SIG-M5 treated with dmso at 0.1 percent for 504 hours (cell line): ENCODE data around the gene SIGLEC12.
A peak's percentile ranks its signal among the peaks of the same experiment; 100 is the strongest.

Source experiments
- DNase-seq: peaks from one replicate; lab custom pipeline; 2025; ENCODE audit not compliant: unreplicated experiment; lab: John Stamatoyannopoulos, UW

The SIGLEC12 gene

DNA sequence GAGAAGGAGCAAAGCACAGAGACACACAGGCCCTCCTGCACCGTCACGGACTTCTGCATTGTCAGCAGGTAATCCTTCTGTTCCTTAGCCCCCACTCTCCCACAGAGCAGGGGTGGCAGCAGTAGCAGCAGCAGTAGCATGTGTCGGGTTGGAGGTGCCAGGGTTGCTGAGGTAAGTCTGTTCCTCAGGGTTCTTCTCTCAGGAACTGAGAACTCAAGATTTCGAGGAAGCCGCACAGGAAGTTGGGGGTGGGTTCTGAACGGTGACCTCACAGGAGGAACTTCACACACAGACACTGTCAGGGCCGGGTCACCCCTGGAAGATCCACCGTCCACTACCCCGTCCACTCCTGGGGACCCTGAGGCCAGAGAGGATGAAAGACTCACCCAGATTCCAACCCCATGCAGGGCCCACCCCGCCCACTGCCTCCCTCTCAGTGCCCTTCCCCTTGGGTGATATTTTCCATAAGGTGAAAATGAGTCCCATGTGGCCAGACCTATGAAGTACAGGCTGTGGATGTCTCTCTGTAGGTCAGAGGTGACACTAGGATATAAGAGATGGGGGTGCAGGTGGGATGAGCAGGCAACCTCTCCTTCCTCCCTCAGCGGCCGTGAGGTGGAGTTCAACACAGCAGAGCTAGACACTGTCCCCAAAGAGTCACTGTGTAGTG lies at the start of gene SIGLEC12:
Gene SIGLEC12 (minus strand): TSS at position 207 of the 670 bp plus-strand sequence. CDS start 67 bp downstream, at position 140.
- DNase-seq = no peak

DNA sequence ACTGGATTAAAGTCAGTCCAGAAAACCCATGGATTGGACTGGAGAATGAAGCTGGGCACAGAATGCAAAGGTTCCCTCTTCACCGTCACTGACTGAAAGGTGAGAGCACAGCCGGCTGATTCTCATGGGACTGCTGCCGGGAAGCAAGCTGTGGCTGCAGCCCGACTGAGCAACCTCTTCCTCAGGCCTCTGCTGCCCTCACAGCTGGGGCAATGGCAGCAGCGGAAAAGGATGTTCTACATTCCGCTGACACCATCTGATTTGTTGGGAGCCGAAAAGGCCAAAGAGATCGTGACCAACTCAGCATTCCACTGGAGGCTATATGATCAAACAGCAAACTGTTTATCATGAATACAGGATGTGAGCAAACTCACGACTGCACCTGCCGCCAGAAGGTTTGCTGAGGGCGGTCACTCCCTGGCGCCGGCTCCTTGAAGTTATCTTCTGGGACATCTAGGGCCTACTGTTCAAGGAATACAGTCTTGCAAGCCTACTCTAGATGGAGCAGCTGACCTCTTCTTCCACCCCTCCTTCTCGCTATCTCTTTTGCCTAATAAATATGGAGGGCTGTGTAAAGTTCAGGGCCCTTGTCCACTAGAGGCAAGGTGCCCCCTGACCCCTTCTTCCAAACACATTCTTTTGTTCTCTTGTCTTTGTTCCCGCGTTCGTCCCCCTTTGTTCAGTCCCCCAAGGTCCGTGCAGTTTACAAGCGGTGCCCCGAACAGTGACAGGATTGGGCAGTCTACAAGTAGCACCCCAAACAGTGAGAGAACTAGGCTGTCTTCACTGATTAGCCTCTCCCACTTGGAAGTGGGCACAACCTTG lies 49.5 kb upstream of the SIGLEC12 start:
- DNase-seq = no peak

DNA sequence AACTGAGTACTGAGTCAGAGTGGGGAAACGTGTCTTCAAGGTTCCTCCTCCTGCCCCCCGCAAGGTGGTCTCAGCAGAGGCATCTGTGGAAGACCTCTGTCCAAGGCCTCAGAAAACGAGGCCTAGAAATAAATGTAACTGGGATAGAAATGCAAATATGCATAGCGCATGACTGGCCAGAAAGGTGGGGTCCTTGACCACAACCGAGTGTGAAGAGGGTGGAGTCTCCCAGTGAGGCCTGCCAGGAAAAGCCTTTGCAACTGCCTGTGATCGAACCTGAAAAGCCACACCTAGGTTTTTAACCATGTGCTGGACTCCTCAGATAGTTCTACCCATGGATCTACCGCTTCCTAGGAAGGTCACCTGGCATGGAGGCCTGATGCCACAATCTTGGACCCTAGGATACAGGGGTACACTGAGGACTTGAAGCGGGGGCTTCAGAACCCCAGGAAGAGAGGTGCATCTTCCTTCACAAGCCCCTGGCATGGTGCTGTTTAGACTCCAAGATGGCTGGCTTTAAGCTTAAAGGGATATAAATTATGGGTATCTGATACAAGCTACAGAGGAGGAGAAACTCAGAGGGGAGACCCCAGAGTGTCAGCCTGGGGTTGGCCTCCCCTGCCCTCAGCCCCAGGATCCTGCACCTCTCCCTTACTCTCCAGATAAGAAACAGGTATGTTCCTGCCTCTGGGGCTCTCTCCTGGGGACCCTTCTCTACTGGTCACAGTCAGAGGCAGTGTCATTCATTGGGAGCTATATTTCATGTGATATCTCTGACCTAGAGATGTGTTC lies 48.1 kb upstream of the SIGLEC12 start:
- DNase-seq = no peak

- DNase-seq = no peak
Observed at GRCh38 chr19:51548891-51549305, 47.3 kb upstream of the SIGLEC12 start.

DNA sequence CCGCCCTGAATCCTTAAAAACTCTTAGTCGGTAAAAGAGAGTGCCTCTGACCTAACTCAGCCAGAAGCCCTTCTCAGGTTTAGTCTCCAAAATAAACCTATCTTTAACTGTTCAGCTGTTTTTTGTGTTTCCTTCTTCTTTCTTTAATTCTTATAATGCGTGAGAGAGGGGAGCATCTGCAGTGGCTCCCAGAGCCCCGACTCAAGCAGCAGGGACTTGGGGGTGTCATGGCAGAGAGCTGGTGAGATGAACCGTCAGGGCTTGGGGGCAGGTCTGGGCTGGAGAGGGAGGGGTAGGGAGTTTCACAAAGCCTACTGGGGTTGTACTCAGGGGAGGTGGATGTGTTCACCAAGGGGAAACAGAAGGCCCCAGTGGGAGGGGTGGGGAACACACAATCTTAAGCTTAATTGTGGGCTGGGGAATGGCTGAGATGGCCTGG lies 46.6 kb upstream of the SIGLEC12 start:
- DNase-seq = no peak

DNA sequence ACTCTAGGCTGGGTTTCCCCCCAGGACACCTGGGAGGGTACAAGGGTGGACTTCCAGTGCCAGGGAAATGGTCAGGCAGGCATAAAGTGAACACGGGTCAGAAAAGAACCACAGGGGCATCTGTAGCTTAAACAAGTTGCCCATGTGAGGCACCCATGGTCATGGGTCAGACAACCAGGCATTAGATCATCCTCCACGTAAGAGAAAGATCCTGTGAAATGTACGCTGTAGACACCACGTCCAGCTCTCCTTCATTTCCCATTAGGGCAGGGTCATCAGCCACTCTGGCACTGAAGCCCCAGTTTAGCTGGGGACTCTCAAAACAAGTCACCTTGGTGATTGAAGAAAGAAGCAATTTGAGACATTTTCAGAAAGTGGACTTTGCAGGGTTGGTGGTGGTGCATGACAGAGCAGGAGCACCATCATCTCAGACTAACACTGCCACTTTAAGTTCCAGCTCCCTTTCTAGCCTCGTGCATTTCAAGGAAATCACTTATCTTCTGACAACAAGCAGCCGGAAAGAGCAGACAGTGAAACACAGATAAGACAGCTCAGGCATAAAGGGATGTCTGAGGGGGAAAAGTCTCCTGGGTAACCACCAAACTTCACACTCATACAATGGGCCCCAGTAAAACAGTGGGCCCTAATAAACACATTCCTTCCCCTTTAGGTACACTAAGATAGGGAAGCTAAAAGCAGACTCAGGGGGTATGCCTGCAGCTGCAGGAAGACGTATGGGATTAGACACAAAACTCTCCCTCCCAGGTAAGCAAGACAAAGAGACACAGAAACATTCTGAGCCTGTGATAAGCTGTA lies 46.0 kb upstream of the SIGLEC12 start:
- DNase-seq = no peak

GRCh38 chr19:51546650-51547396 lies 45.2 kb upstream of the SIGLEC12 start:
- peak; percentile 84 for DNase-seq

GRCh38 chr19:51546107-51546649 lies 44.6 kb upstream of the SIGLEC12 start:
- no peak for DNase-seq

DNA sequence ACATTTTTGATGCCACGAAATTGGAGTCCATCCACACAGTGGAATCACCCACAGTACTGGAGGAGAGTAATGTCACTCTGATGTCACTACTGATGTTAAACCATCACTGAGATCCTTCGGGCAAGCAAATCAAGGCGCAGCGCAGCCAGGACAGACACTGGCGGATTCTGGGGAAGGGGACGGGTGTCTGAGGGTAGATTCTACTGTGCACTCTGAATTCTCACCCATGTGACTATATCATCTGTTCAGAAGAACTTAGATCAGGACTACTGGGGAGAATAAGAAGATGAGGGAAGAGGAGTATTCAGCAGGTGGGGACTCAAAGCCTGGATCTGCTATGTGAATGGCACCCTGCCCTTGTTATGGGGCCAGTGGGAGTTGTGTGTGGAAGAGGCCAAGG lies 42.4 kb upstream of the SIGLEC12 start:
- no peak for DNase-seq

DNA sequence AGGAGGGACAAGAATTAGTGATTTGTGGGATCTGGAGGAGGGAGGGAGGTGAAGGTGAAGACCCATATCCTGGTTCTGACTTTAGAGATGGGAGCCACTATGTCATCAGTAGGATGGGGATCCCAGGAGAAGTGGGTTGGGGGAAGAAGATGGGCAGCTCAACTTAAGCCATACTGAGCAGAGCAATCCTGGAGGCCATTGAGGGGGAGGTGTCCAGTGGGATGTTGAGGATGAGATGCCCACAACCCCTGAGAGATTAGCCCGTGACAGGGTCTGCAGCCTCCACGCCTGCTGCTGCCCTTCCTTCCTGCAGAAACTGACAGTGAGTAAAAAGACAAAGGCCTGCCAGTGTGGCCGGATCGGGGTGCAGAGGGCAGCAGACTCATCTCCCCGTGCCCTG lies 41.1 kb upstream of the SIGLEC12 start:
- DNase-seq = no peak

DNA sequence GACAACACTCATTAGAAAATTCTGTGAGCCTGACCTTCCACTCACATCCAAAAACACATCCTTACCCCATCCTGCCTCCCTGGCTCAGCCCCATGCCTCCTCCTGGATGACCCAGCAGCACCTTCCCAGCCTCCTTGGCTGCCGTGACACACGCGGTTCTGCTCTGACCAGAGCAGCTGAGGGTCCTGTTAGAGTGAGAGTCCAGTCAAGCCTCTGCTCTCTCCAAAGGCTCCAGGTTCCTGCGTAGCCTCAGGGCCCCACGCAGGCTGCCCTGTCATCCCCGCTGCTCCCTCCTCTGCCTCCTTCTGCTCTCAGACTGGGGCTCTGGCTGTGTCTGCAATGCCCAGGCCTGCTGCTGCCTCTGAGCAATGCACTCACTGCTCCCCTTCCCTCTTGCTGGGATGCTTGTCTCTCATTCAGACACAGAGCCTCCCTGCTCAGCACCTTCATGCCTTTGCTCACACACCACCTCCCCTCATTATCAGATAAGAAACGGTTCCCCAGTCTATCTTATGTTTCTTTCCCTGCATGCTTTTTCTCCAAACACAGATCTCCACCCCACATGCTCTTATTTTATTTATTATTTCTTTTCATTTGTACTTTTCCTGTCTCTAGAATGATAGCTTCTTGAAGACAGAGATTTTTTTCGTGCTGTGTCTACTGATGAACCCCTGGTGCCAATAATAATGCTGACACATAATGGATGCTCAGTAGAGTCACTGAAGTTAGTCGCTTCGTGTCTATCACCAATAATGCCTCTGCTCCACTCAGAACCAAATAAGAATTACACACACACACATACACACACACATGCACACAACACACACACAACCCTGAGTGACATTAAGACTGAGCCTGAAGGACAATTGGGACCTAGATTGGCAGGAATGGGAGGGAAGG lies 40.1 kb upstream of the SIGLEC12 start:
- no peak for DNase-seq

DNA sequence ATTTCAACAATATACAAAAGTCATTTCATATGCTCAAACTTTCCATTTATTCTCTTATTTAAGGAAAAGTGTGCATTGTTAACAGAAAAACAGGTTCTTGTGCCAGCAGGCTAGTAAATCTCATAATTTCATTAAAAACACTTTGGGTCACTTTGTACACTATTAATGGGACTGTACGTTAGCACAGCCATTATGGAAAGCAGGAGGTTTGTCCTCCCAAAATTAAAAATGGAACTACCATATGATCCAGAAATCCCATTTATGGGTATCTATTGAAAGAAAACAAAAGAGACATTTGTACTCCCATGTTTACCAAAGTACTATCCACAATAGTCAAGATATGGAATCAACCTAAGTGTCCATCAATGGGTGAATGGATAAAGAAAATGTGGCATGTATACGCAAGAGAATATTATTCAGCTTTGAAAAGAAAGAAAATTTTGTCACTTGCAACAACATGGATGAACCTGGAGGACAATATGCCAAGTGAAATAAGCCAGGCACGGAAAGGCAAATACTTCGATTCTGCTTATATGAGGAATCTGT lies 38.3 kb upstream of the SIGLEC12 start:
- DNase-seq = no peak

- no peak for DNase-seq
Observed at GRCh38 chr19:51535535-51535934, 33.9 kb upstream of the SIGLEC12 start.

GRCh38 chr19:51531349-51532315 lies 30.0 kb upstream of the SIGLEC12 start, which contains the start of gene SIGLEC6:
Gene SIGLEC6 (minus strand): TSS chr19:51531670. CDS start chr19:51531648, 22 bp downstream.
- peak; percentile 75 for DNase-seq

GRCh38 chr19:51530616-51531015 lies 29.0 kb upstream of the SIGLEC12 start:
- DNase-seq = no peak

DNA sequence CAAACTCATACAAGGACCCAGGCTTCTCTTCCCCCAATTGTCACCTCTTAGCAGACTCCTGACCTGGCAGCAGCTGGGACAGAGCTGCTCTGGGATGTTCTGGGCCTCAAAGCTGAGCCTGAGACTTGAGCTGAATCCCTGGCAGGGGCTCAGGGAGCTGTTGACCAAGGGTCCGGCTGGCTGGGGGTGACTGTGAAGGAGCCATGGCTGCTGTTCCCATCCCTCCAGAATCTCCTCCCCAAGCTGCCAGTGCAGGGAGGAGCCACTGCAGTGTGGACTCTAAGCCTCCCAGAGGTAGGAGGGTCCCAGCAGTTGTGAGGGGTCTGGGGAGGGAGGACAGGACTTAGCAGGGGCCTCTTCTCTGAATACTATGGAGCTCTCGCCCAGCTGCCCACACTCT lies 27.7 kb upstream of the SIGLEC12 start:
- no peak for DNase-seq

DNA sequence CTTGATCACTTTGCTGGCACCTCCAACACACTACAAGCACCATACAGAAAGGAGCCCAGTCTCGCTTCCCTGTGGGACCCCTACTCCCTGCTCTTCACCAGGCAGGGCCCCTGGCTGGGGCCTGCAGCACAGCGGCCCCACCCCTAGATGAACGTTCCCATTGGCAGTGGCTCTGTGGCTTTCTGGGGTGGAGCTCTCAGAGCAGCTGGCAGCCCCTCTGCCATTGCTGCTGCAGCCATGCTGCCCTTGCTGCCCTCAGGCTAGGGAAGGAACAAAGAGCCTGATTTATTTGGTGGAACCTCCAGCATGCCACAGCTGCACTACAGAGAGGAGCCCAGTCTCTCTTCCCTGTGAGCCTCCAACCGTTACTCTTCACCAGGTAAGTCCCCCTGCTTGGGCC lies 24.1 kb upstream of the SIGLEC12 start:
- DNase-seq = no peak
